Tibial nerve (tissue), 4 donors: ENCODE data around the gene ACSM2A. TPM values are rescaled to one million over a fixed set of nuclear protein-coding genes. Genes with fewer than 3 reads are reported as not detected.
A peak's percentile ranks its signal among the peaks of the same experiment; 100 is the strongest.
"Not testable (repeated sequence)": the region's sequence is repeated elsewhere in the genome, so short reads cannot be mapped to it uniquely, and the experiment has no call there.

Experiments
- DNase-seq, 2 donors: peaks; one replicate each; pipeline ENCODE4 v3.0.0-alpha.2; 2019; ENCODE audit warnings: low spot score in 2 of 2
- H3K27ac ChIP-seq, 4 donors: fragments of 200-600 bp; sonication (generic) in 3 of 4; one replicate each; pipeline ENCODE4 v1.5.1; 2017 to 2019; ENCODE audit warnings: mild to moderate bottlenecking in 1 of 4
- H3K27me3 ChIP-seq, 2 donors: fragments of 200-600 bp; sonication (generic) in 1 of 2; one replicate each; pipeline versions ENCODE4 v1.5.1 to v1.6.0; 2017 to 2019
- H3K36me3 ChIP-seq, 3 donors: fragments of 200-600 bp; sonication (generic); one replicate each; pipeline ENCODE4 v1.5.1; 2018 to 2019
- H3K4me1 ChIP-seq, 4 donors: fragments of 200-600 bp; sonication (generic) in 3 of 4; one replicate each; pipeline ENCODE4 v1.5.1; 2017 to 2019
- H3K4me3 ChIP-seq, 4 donors: fragments of 200-600 bp; sonication (generic) in 3 of 4; one replicate each; pipeline ENCODE4 v1.5.1; 2017 to 2019; ENCODE audit warnings: mild to moderate bottlenecking in 1 of 4, moderate library complexity in 1 of 4
- H3K9me3 ChIP-seq, 4 donors: fragments of 200-600 bp; sonication (generic) in 3 of 4; one replicate each; pipeline ENCODE4 v1.5.1; 2017 to 2019
- EP300 ChIP-seq, 2 donors: sonication (generic); formaldehyde crosslinking; IDR thresholded peaks; one replicate each; pipeline ENCODE4 v1.6.1; 2017; ENCODE audit warnings: antibody characterized with exemption in 2 of 2, mild to moderate bottlenecking in 1 of 2
- POLR2A ChIP-seq, 2 donors: fragments of 450-650 bp; IDR thresholded peaks; one replicate each; pipeline ENCODE4 v1.6.1; 2017; ENCODE audit warnings: antibody characterized with exemption in 2 of 2, mild to moderate bottlenecking in 2 of 2, moderate library complexity in 2 of 2
- WGBS, 2 donors: methylation state at CpG; one replicate each; pipeline ENCODE4 v1.1.5; 2018; 5-methylcytosine and 5-hydroxymethylcytosine counted together
- total RNA-seq, 4 donors: library from RNA; depleted of rRNA; stranded (reverse); fragments of >200 nt; gene quantifications; one replicate each; pipeline ENCODE4 v1.1.0, GENCODE V29; 2016
- TF ChIP-seq, protein P1 (sequence below), 5 experiments: fragments of 200-600 bp in 3 of 5; fragments of 450-650 bp in 2 of 5; sonication (generic) in 3 of 5; IDR thresholded peaks; one replicate each; pipeline ENCODE4 v1.5.1; 2016 to 2019; ENCODE audit warnings: antibody characterized with exemption in 5 of 5, mild to moderate bottlenecking in 3 of 5, moderate library complexity in 2 of 5

The ACSM2A gene
- total RNA-seq, 4 donors from 2014 or later, result not detected

DNA sequence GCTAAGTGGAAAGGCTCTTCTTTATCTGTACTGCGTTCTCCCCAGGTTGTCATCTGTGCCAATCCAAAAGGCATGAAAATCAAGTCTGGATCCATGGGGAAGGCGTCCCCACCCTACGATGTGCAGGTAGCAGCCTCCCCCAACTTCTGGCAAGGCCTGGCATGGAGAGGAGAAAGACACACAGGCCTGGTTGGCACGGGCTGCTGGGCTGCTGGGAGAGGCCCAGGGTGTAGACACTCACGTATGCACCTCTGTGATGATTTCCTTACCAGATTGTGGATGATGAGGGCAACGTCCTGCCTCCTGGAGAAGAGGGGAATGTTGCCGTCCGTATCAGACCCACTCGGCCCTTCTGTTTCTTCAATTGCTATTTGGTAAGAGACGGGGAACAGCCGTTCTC, 20.4 kb upstream of the ACSM2A start:
- Histone ChIP-seq H3K36me3 (no peaks in the 10 kb centered on the region), H3K4me1 (no peaks in the 10 kb centered on the region), H3K27ac (no peak overlapping the region), H3K9me3 (no peaks in the 10 kb centered on the region), H3K4me3 (no peak overlapping the region), H3K27me3 (no peaks in the 10 kb centered on the region)
- 61 to 75% methylated on average over 9 to 11 of the region's 11 CpGs for WGBS, 2 donors
- TF ChIP-seq, protein P1, sequence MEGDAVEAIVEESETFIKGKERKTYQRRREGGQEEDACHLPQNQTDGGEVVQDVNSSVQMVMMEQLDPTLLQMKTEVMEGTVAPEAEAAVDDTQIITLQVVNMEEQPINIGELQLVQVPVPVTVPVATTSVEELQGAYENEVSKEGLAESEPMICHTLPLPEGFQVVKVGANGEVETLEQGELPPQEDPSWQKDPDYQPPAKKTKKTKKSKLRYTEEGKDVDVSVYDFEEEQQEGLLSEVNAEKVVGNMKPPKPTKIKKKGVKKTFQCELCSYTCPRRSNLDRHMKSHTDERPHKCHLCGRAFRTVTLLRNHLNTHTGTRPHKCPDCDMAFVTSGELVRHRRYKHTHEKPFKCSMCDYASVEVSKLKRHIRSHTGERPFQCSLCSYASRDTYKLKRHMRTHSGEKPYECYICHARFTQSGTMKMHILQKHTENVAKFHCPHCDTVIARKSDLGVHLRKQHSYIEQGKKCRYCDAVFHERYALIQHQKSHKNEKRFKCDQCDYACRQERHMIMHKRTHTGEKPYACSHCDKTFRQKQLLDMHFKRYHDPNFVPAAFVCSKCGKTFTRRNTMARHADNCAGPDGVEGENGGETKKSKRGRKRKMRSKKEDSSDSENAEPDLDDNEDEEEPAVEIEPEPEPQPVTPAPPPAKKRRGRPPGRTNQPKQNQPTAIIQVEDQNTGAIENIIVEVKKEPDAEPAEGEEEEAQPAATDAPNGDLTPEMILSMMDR (IDR thresholded peaks at IDR 0.05), result no peak
- no peak for TF ChIP-seq EP300 (IDR thresholded peaks at IDR 0.05)
- TF ChIP-seq POLR2A (IDR thresholded peaks at IDR 0.05), result no peak
- no peak for DNase-seq

DNA sequence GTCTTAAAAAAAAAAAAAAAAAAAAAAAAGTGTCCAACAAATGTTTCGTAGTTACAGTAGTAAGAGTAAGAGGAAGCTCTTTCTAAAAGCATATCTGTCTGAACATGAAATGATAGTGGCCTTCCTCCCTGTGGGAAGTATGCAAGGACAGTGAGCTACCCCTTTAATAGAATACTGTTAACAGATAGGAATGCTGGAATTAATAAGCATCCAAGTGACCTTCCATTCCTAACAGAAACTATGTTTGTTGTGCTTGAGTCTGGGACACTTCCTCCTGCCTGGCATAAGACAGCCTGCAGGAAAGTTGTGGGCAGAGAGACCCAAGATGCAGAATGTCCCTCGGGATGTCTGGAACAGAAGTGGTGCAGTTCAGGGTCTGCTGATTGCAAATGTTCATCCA, 12.4 kb upstream of the ACSM2A start:
- H3K4me3 ChIP-seq, H3K4me1 ChIP-seq, H3K27ac ChIP-seq, DNase-seq, H3K9me3 ChIP-seq, H3K36me3 ChIP-seq, H3K27me3 ChIP-seq: not testable (repeated sequence)
- 56 to 64% methylated on average over 1 of the region's 2 CpGs for WGBS, 2 donors

DNA sequence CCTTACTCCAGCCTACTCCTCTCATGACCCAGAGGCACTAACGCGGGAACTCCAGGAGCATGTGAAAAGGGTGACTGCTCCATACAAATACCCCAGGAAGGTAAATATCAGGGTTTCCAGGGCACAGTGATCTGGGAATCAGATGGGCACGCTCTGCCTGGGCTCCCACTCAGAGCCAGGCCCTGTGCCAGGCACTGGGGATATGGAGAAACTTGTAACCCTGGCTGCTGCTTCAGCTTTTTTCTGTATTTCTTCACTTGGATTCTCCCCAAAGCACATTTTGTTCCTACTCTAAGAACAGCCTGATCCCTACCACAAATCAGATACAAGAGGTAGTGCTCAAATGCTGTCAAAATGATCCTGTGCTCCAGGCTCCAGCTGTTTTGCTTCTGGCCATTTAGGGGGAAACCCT, 11.5 kb upstream of the ACSM2A start:
- TF ChIP-seq EP300 (IDR thresholded peaks at IDR 0.05), result peak in 1 of 2 donors; percentile 20
- not testable (repeated sequence) for DNase-seq, H3K27me3 ChIP-seq, H3K9me3 ChIP-seq, H3K27ac ChIP-seq, H3K36me3 ChIP-seq, H3K4me3 ChIP-seq, H3K4me1 ChIP-seq
- 58 to 60% methylated on average over 3 of the region's 3 CpGs for WGBS, 2 donors

DNA sequence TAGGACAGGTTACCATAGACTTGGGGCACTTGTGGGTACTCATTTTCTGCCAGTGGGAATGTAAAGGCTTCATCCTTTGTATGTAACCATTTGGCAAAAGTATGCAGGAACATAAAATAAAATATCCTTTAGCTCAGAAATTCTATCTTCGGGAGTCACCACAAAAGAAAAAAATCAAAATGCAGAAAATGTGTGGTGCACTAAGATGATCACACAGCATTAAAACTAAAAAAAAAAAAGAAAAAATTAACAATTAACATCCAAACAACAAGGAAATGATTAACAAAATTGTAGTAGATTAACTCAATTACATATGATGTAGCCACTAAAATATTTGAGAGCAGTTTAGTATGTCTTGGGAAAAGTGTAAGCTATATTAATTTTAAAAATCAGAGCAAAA, 10.6 kb upstream of the ACSM2A start:
- H3K9me3 ChIP-seq, DNase-seq, H3K27me3 ChIP-seq, H3K4me3 ChIP-seq, H3K4me1 ChIP-seq, H3K36me3 ChIP-seq, H3K27ac ChIP-seq: not testable (repeated sequence)
- 85 to 86% methylated on average over 1 of the region's 1 CpG for whole genome bisulfite sequencing, 2 donors

DNA sequence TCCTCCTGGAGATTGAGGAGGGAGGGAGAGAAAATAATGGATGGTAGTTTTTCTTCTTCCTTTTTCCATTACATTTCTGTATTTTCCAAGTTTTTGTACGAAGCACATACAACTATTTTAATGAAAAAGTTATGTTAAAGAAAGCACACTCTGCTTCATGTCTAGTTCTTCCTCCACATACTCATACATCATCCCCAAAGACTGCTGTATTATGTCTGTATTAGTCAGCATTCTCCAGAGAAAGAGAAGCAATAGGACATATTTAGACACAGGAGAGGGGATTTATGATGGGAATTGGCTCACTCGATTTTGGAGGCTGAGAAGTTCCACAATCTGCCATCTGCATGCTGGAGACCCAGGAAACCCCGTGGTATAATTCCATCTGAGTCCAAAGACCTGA, 10.1 kb upstream of the ACSM2A start:
- H3K27me3 ChIP-seq, result no peaks in the 10 kb centered on the region
- H3K9me3 ChIP-seq, result no peaks in the 10 kb centered on the region
- TF ChIP-seq, protein P1 (IDR thresholded peaks at IDR 0.05), result no peak
- TF ChIP-seq EP300 (IDR thresholded peaks at IDR 0.05) (no peak), POLR2A (IDR thresholded peaks at IDR 0.05) (no peak)
- no peak overlapping the region for H3K4me3 ChIP-seq
- H3K36me3 ChIP-seq, result no peaks in the 10 kb centered on the region
- 43 to 58% methylated on average over 3 of the region's 3 CpGs for WGBS, 2 donors
- no peaks in the 10 kb centered on the region for H3K4me1 ChIP-seq
- no peak for DNase-seq
- no peak overlapping the region for H3K27ac ChIP-seq

DNA sequence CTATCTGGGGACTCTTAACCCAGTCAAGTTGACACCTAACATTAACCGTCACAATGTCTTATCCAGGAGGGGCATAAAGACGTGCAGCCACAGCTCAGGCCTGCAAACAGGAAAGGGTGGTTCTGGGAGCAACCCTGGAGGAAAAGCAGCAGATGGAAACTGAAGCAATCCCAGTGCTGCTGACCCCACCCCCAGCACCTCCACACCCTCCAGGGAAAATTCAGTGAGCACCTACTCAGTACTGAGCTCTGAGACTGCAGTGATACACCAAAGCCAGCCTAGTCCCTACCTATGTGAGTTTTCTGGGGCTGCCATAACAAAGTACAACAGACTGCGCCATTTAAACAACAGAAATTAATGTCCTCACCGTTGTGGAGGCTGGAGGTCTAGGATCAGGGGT, 9.5 kb upstream of the ACSM2A start:
- H3K27me3 ChIP-seq, H3K27ac ChIP-seq: not testable (repeated sequence)

DNA sequence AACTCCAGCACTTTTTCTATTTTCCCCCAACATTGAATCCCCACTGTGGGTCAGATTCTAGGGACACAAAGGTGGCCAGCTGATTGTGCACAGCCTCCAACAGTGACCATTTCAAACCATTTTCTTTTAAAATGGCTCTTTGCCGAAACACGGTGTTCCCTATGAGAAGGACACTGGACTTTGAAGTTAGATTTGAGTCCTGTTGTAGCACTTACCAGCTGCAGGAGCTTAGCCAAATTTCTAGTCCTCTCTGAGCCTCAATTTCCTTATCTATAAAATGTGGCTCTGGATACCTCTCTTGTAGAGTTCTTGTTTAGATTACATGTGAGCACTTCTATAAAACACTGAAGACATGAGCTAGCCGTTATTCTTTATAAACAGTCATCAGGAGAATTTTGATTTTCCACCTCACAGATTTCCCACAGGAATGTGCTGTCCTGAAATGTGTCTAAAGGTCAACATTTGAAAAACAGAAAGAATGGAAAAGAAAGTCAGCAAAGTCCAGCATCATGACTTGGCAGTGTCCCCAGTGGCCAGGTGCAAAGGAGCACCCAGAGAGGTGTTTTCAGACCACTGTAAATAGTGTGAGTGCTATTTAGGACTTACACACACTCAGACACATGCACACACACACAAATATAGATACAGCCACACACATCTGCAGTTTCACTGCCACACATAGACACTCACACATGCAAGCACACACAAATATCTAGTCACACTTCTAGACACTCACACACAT, 4.5 kb upstream of the ACSM2A start:
- not testable (repeated sequence) for H3K36me3 ChIP-seq, H3K27ac ChIP-seq, H3K9me3 ChIP-seq, DNase-seq, H3K4me1 ChIP-seq, H3K27me3 ChIP-seq, H3K4me3 ChIP-seq
- no CpG with 5 or more reads among the region's 3 CpGs for WGBS, 2 donors

More for the DNA sequence above, 9.5 kb upstream of the ACSM2A start:
- H3K4me3 ChIP-seq, H3K36me3 ChIP-seq, H3K4me1 ChIP-seq, H3K9me3 ChIP-seq, DNase-seq: not testable (repeated sequence)
- 74 to 93% methylated on average over 2 of the region's 4 CpGs for WGBS, 2 donors

DNA sequence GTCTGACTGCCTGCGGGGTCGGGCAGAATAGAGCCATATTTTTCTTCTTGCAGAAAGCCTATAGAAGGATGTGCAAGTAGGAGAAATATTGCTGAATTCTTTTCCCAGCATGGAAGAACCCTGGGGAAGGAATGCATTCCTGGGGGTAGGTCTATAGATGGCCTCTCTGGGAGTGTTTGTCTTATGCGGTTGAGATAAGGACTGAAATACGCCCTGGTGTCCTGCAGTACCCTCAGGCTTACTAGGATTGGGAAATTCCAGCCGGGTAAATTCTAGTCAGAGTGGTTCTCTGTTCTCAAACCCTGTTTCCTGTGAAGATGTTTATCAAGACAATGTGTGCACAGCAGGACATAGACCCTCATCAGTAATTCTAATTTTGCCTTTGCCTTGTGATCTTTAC, 2.3 kb downstream of the ACSM2A start:
- H3K9me3 ChIP-seq, DNase-seq, H3K4me1 ChIP-seq, H3K36me3 ChIP-seq, H3K27me3 ChIP-seq, H3K4me3 ChIP-seq, H3K27ac ChIP-seq: not testable (repeated sequence)
- WGBS, 2 donors, result 93% methylated on average over 2 of the region's 5 CpGs; no CpG with 5 or more reads in 1 of the 2 donors

DNA sequence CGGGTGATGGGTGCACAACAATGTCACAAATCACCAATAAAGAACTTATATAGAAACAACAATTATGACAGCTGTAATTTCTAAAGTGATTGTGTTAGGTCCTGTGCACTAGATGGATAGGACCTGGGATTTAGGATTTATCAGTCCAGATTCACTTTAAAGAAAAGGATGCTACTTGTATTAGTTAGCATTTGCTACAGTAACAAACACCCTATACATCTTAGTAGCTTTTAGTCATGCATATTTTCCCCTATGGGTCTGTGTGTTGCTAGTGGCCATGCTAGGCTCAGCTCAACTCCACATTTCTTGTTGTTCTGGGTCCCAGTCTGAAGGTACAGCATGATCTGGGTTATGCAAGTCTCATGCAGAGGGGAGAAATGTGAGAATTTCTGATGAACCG, 7.9 kb downstream of the ACSM2A start:
- not testable (repeated sequence) for H3K4me1 ChIP-seq, H3K27ac ChIP-seq, H3K4me3 ChIP-seq, H3K9me3 ChIP-seq, H3K27me3 ChIP-seq, H3K36me3 ChIP-seq, DNase-seq
- 90 to 92% methylated on average over 2 of the region's 2 CpGs for WGBS, 2 donors

DNA sequence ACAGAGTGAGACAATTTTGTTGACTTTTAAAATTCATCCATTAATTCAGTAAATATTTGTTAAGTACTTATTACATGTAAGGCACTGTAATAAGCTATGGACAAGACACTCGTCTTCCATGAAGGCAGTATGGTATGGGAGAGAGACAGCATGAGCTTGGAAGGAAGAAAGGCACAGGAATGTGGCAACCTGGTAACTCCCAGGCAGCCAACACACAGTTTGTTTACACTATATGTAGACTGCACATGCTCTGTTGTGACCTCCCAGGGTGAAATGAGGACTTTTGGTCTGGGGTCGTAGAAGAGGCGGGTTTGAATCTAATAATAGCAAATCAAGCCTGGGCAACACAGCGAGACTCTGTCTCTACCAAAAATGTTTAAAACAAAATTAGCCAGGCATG, 9.0 kb downstream of the ACSM2A start:
- not testable (repeated sequence) for H3K4me3 ChIP-seq, DNase-seq, H3K9me3 ChIP-seq, H3K4me1 ChIP-seq, H3K27me3 ChIP-seq, H3K27ac ChIP-seq, H3K36me3 ChIP-seq
- WGBS, 2 donors, result 86 to 89% methylated on average over 3 to 4 of the region's 4 CpGs

DNA sequence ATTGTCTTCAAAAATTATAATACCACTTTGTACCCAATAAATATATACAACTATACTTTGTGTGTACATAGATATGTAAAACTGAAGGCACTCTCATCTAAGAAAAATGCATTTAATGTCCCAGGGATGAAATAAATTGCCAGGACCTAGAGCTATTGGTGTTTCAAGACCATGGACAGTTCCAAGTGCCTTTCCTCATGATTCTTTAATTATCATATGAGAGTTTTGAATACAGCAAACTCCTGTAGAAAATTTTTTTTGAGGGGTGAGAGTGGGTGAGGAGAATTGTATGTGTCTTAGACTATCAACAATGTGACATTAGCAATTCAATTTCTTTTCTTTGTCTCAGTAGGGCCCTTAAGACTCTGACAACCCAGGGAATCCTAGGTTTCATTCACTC, 17.6 kb downstream of the ACSM2A start:
- H3K9me3 ChIP-seq, H3K4me1 ChIP-seq, H3K27me3 ChIP-seq, H3K4me3 ChIP-seq, H3K36me3 ChIP-seq, H3K27ac ChIP-seq, DNase-seq: not testable (repeated sequence)

DNA sequence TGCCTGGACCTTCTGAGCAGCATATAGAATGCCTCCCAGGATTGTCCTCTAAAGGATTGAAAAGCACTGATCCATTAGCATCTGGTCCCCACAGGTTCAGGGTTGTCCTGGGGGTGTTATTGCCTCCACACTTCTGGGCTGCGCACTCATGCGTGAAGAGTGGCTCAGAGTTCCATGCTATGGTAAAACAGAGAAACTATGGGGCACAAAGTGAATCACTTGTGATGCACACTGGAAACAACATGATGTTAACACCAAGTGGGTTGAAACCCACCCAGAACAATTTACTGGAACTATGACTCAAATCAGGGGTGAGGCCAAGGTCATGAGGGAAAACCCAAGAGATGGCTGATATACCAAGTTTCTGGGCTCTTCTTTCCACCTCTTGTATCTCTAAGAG, 18.6 kb downstream of the ACSM2A start:
- not testable (repeated sequence) for H3K27ac ChIP-seq, DNase-seq, H3K4me3 ChIP-seq, H3K27me3 ChIP-seq, H3K9me3 ChIP-seq, H3K4me1 ChIP-seq, H3K36me3 ChIP-seq
- 94 to 100% methylated on average over 2 of the region's 2 CpGs for WGBS, 2 donors
